HG02678 (cell line): Measurements from ENCODE around the gene KMT2D.

ENCODE experiments used
- ATAC-seq: cut with Tn5 transposase; IDR thresholded peaks from one replicate; pipeline ENCODE4 v1.9.1; 2021; ENCODE audit warnings: mild to moderate bottlenecking, moderate library complexity; ENCODE audit not compliant: unreplicated experiment

Gene KMT2D

GRCh38 chr12:49055092-49055491, 5.5 kb downstream of the KMT2D start:
- no peak for ATAC-seq

GRCh38 chr12:49054524-49054923, 6.1 kb downstream of the KMT2D start:
- no peak for ATAC-seq

- ATAC-seq: no peak
Measured at GRCh38 chr12:49054096-49054495, 6.5 kb downstream of the KMT2D start.

- ATAC-seq: no peak
Measured at GRCh38 chr12:49052451-49053208, 8.0 kb downstream of the KMT2D start.

- ATAC-seq: no peak
Measured at GRCh38 chr12:49051777-49052438, 8.7 kb downstream of the KMT2D start.

GRCh38 chr12:49051373-49051764, 9.2 kb downstream of the KMT2D start:
- no peak for ATAC-seq

- ATAC-seq: no peak
Measured at GRCh38 chr12:49050507-49051372, 9.9 kb downstream of the KMT2D start.

GRCh38 chr12:49049566-49050224, 10.9 kb downstream of the KMT2D start:
- no peak for ATAC-seq

GRCh38 chr12:49048953-49049352, 11.6 kb downstream of the KMT2D start:
- no peak for ATAC-seq

- no peak for ATAC-seq
Measured at GRCh38 chr12:49046129-49046895, 14.3 kb downstream of the KMT2D start.

GRCh38 chr12:49044660-49045059, 15.9 kb downstream of the KMT2D start:
- ATAC-seq: no peak

GRCh38 chr12:49043856-49044258, 16.7 kb downstream of the KMT2D start:
- no peak for ATAC-seq

- ATAC-seq: no peak
Measured at GRCh38 chr12:49043241-49043640, 17.4 kb downstream of the KMT2D start.

GRCh38 chr12:49041881-49042484, 18.6 kb downstream of the KMT2D start:
- ATAC-seq: no peak

- ATAC-seq: no peak
Measured at GRCh38 chr12:49041036-49041880, 19.3 kb downstream of the KMT2D start.

GRCh38 chr12:49040364-49040855, 20.2 kb downstream of the KMT2D start:
- ATAC-seq: no peak

GRCh38 chr12:49039421-49040363, 20.9 kb downstream of the KMT2D start:
- ATAC-seq: no peak
